HepG2 (cell line): Measurements from ENCODE around the gene NEMF. TPM values are rescaled to one million over a fixed set of nuclear protein-coding genes. Genes with fewer than 3 reads are reported as not detected.

Experiments
- CCDC6 ChIP-seq: sonication (generic); formaldehyde crosslinking; IDR thresholded peaks from 2 replicates; pipeline ENCODE4 v1.8.1; 2022; ENCODE audit warnings: mild to moderate bottlenecking, missing genetic modification reagents, moderate library complexity
- MTA3 ChIP-seq: sonication (generic); formaldehyde crosslinking; IDR thresholded peaks from 2 replicates; pipeline ENCODE4 v1.4.0; 2020; ENCODE audit warnings: missing genetic modification reagents
- MTF1 ChIP-seq: sonication (generic); formaldehyde crosslinking; IDR thresholded peaks from 2 replicates; pipeline ENCODE4 v1.5.0; 2020; ENCODE audit warnings: missing genetic modification reagents
- NFIC ChIP-seq: IDR thresholded peaks from 2 replicates; pipeline ENCODE4 v1.6.1; 2012; ENCODE audit warnings: mild to moderate bottlenecking, low read length, inconsistent platforms
- NFKB2 ChIP-seq: sonication (generic); formaldehyde crosslinking; IDR thresholded peaks from 2 replicates; pipeline ENCODE4 v1.4.0; 2020; ENCODE audit warnings: missing genetic modification reagents, borderline replicate concordance
- PRDM4 ChIP-seq: sonication (generic); formaldehyde crosslinking; IDR thresholded peaks from 2 replicates; pipeline ENCODE4 v1.9.0; 2021; ENCODE audit warnings: missing genetic modification reagents, borderline replicate concordance
- PRPF4 ChIP-seq: fragments of 200-400 bp; formaldehyde crosslinking; IDR thresholded peaks from 2 replicates; pipeline ENCODE4 v1.6.1; 2016; ENCODE audit warnings: low read length, low read depth; ENCODE audit not compliant: poor library complexity, severe bottlenecking
- RFX3 ChIP-seq: IDR thresholded peaks from 2 replicates; pipeline ENCODE4 v1.6.1; 2016; ENCODE audit warnings: missing biosample characterization, missing genetic modification reagents
- SP140L ChIP-seq: sonication (generic); formaldehyde crosslinking; IDR thresholded peaks from 2 replicates; pipeline ENCODE4 v1.4.0; 2020; ENCODE audit warnings: missing genetic modification reagents, borderline replicate concordance
- THAP11 ChIP-seq: IDR thresholded peaks from 2 replicates; pipeline ENCODE4 v1.6.1; 2016; ENCODE audit warnings: missing biosample characterization, missing genetic modification reagents
- THAP7 ChIP-seq: sonication (generic); formaldehyde crosslinking; IDR thresholded peaks from 2 replicates; pipeline ENCODE4 v1.8.1; 2023; ENCODE audit warnings: mild to moderate bottlenecking, missing genetic modification reagents
- TMF1 ChIP-seq: sonication (generic); formaldehyde crosslinking; IDR thresholded peaks from 2 replicates; pipeline ENCODE4 v1.8.1; 2022; ENCODE audit warnings: low read depth, missing genetic modification reagents
- U2AF2 ChIP-seq: fragments of 200-400 bp; formaldehyde crosslinking; IDR thresholded peaks from 2 replicates; pipeline ENCODE4 v1.6.1; 2017; ENCODE audit warnings: low read depth, mild to moderate bottlenecking, low read length
- ZFP36L1 ChIP-seq: sonication (generic); formaldehyde crosslinking; IDR thresholded peaks from 2 replicates; pipeline ENCODE4 v1.8.0; 2022; ENCODE audit warnings: mild to moderate bottlenecking, missing genetic modification reagents, moderate library complexity
- ZFP41 ChIP-seq: sonication (generic); formaldehyde crosslinking; IDR thresholded peaks from 2 replicates; pipeline ENCODE4 v1.4.0; 2020; ENCODE audit warnings: mild to moderate bottlenecking, missing genetic modification reagents, borderline replicate concordance
- ZMAT3 ChIP-seq: sonication (generic); formaldehyde crosslinking; conservative IDR thresholded peaks from 2 replicates; pipeline ENCODE4 v1.7.0; 2021; ENCODE audit warnings: missing genetic modification reagents
- ZNF354B ChIP-seq: sonication (generic); formaldehyde crosslinking; IDR thresholded peaks from 2 replicates; pipeline ENCODE4 v1.8.0; 2022; ENCODE audit warnings: mild to moderate bottlenecking, missing genetic modification reagents
- ZNF605 ChIP-seq: sonication (generic); formaldehyde crosslinking; IDR thresholded peaks from 2 replicates; pipeline ENCODE4 v1.8.0; 2022; ENCODE audit warnings: mild to moderate bottlenecking, missing genetic modification reagents
- ZNF766 ChIP-seq: sonication (generic); formaldehyde crosslinking; IDR thresholded peaks from 2 replicates; pipeline ENCODE4 v1.5.0; 2020; ENCODE audit warnings: missing genetic modification reagents, borderline replicate concordance
- ZNF839 ChIP-seq: sonication (generic); formaldehyde crosslinking; IDR thresholded peaks from 2 replicates; pipeline ENCODE4 v1.4.0; 2020; ENCODE audit warnings: missing genetic modification reagents, mild to moderate bottlenecking, borderline replicate concordance
- polyA plus RNA-seq, 8 experiments: library from polyadenylated mRNA; depleted of rRNA in 3 of 8; stranded (reverse) in 7 of 8; unstranded in 1 of 8; fragments of >200 nt; fragmentation: Illumina TruSeq in 4 of 8; extraction: Trizol in 4 of 8; gene quantifications; 2 replicates each; pipeline versions ENCODE4 v1.2.1 to v1.2.3, GENCODE V29; 2011 to 2016; ENCODE audit warnings: low read depth in 4 of 8, missing spikeins in 1 of 8, mixed read lengths in 1 of 8; ENCODE audit not compliant: insufficient read depth in 1 of 8
- total RNA-seq, 5 experiments: library from RNA; depleted of rRNA; stranded (reverse); fragments of >200 nt; fragmentation: Illumina TruSeq; extraction: Trizol; gene quantifications; 2 replicates each; pipeline ENCODE4 v1.2.3, GENCODE V29; 2016; ENCODE audit warnings: low read depth in 1 of 5
- TF ChIP-seq, protein P1 (sequence below): sonication (generic); formaldehyde crosslinking; IDR thresholded peaks from 2 replicates; pipeline ENCODE4 v1.4.0; 2020; ENCODE audit warnings: missing genetic modification reagents
- TF ChIP-seq, protein P2 (sequence below): sonication (generic); formaldehyde crosslinking; IDR thresholded peaks from 2 replicates; pipeline ENCODE4 v1.4.0; 2020; ENCODE audit warnings: missing genetic modification reagents
- TF ChIP-seq, protein P3 (sequence below): sonication (generic); formaldehyde crosslinking; IDR thresholded peaks from 2 replicates; pipeline ENCODE4 v1.8.0; 2022; ENCODE audit warnings: missing genetic modification reagents, mild to moderate bottlenecking, inconsistent platforms, borderline replicate concordance

Gene NEMF
- total and polyA plus RNA-seq, 2 of the 13 experiments (the other 11 are each of a cell fraction or from before 2014, with no cell fraction given): 21.3 to 57.9 TPM

DNA sequence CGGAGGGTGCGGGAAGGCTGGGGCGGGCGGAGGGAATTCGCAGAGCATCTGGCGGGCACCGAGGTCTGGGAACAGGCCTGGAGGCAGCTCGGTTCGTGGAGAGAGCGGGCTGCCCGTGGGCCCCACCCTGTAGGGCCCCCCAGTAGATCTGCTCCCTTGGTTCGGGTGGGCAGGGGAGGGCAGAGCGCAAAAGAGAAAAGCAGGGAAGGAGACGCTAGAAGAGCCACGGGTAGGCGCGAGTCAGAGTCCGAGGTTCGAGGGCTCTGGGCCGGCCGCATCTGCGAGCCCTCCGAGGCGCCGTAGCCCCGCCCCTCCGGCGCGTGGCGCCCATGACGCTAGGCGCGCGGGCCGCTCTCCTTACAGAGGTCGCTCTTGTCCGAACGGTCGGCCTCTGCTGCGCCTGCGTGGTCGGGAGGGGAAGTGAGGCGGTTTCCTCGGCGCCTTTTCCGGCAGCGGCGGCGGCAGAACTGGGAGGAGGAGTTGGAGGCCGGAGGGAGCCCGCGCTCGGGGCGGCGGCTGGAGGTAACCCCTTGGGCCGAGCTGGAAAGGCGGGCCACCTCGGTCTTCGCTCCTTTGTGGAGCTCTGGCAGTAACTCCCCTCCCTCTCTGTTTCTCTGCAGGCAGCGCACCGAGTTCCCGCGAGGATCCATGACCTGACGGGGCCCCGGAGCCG is 40.2 kb upstream of the NEMF start, which contains the start of gene ARF6 (continued):
- TF ChIP-seq SP140L (CRISPR knock-in tag) (no peak), ZNF839 (CRISPR knock-in tag) (peak; percentile 23; the same call in 1 of the 2 replicates), CCDC6 (CRISPR knock-in tag) (peak; percentile 62; the same call in 1 of the 2 replicates), ZFP41 (CRISPR knock-in tag) (peak; percentile 56; the same call in 1 of the 2 replicates), NFKB2 (CRISPR knock-in tag) (peak; percentile 86; the same call in 1 of the 2 replicates), ZFP36L1 (CRISPR knock-in tag) (no peak; the same call in 1 of the 2 replicates), THAP7 (CRISPR knock-in tag) (peak; percentile 79; the same call in 1 of the 2 replicates), TMF1 (no peak), U2AF2 (no peak), RFX3 (no peak), THAP11 (peak; percentile 87), MTF1 (CRISPR knock-in tag) (peak; percentile 57; the same call in 1 of the 2 replicates), ZNF766 (peak; percentile 39; the same call in 1 of the 2 replicates), NFIC (0 out of 2 replicates have a peak, but pooled peaks have one; percentile 64), ZNF605 (CRISPR knock-in tag) (peak; percentile 79), PRDM4 (CRISPR knock-in tag) (no peak), ZNF354B (CRISPR knock-in tag) (peak; percentile 77; the same call in 1 of the 2 replicates), MTA3 (CRISPR knock-in tag) (no peak), ZMAT3 (CRISPR knock-in tag) (peak; percentile 47; the same call in 1 of the 2 replicates), PRPF4 (no peak)
- TF ChIP-seq, protein P1, sequence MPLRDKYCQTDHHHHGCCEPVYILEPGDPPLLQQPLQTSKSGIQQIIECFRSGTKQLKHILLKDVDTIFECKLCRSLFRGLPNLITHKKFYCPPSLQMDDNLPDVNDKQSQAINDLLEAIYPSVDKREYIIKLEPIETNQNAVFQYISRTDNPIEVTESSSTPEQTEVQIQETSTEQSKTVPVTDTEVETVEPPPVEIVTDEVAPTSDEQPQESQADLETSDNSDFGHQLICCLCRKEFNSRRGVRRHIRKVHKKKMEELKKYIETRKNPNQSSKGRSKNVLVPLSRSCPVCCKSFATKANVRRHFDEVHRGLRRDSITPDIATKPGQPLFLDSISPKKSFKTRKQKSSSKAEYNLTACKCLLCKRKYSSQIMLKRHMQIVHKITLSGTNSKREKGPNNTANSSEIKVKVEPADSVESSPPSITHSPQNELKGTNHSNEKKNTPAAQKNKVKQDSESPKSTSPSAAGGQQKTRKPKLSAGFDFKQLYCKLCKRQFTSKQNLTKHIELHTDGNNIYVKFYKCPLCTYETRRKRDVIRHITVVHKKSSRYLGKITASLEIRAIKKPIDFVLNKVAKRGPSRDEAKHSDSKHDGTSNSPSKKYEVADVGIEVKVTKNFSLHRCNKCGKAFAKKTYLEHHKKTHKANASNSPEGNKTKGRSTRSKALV (CRISPR knock-in tag): peak; percentile 50; the same call in 1 of the 2 replicates
- TF ChIP-seq, protein P2, sequence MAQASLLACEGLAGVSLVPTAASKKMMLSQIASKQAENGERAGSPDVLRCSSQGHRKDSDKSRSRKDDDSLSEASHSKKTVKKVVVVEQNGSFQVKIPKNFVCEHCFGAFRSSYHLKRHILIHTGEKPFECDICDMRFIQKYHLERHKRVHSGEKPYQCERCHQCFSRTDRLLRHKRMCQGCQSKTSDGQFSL (CRISPR knock-in tag): 0 out of 2 replicates have a peak, but pooled peaks have one; percentile 12
- TF ChIP-seq, protein P3, sequence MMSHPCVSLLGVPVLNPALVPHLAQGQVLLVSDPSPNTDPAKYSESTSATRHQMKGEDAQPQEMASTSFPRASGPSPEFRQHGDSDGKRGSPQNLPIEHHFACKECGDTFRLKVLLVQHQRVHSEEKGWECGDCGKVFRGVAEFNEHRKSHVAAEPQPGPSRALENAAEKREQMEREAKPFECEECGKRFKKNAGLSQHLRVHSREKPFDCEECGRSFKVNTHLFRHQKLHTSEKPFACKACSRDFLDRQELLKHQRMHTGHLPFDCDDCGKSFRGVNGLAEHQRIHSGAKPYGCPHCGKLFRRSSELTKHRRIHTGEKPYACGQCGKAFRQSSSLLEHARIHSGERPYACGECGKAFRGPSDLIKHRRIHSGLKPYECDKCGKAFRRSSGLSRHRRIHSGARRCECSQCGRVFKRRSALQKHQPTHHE (CRISPR knock-in tag): peak; percentile 66; the same call in 1 of the 2 replicates
